Activated CD8-positive, alpha-beta memory T cell treated with anti-CD3 and anti-CD28 coated beads, Interleukin-2, amount 50 U/mL, for 24 hours (primary cell): ENCODE measurements around the gene MED25.
A peak's percentile ranks its signal among the peaks of the same experiment; 100 is the strongest.

Source experiments
- DNase-seq: peaks from one replicate; pipeline ENCODE4 v3.0.0-alpha.2; 2020; ENCODE audit errors: extremely low read depth

MED25 gene

DNA sequence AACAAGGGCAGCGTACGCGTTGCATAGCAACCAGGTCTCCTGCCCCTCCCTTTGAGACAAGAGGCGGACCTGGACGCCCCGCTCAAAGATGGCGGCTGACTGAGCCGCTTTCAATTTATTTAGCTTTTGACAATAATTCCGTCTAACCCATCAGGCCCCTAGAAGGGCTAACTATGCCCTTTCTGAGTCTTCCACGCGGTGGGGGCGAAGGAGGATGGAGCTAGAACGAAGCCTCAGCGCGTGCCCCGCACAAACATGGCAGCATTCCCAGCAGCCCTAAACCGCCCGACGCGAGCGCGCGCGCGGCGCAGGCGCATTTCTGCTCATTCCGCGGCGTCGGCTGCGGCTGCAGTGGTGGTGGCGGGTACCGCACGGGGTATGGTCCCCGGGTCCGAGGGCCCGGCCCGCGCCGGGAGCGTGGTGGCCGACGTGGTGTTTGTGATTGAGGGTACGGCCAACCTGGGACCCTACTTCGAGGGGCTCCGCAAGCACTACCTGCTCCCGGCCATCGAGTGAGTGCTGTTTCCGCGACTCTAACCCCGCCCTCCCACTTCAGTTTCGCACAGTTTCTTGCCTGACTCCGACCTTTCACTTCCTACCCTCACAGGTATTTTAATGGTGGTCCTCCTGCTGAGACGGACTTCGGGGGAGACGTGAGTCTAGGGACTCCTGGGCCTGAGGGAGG is at the start of gene MED25:
MED25 (plus strand) TSS at position 326 of the 685 bp plus-strand sequence; CDS start at position 379, 53 bp downstream.
- DNase-seq = peak; percentile 66

DNA sequence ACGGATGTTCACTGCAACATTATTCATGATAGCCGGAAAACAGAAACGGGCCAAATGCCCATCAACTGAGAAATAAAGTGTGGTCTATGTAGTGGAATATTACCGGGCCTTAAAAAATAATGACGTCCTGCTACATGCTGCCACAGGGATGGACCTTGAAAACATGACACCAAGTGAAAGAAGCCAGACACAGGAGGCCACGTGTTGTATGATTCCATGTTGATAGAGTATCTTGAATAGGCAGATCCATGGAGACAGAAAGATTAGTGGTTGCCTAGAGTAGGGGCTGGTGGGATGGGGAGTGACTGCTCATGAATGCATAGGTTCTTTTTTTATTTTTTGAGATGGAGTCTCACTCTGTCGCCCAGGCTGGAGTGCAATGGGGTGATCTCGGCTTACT is 47.6 kb upstream of the MED25 start:
- no peak for DNase-seq

GRCh38 chr19:49771674-49772139 is 46.4 kb upstream of the MED25 start:
- DNase-seq = no peak

DNA sequence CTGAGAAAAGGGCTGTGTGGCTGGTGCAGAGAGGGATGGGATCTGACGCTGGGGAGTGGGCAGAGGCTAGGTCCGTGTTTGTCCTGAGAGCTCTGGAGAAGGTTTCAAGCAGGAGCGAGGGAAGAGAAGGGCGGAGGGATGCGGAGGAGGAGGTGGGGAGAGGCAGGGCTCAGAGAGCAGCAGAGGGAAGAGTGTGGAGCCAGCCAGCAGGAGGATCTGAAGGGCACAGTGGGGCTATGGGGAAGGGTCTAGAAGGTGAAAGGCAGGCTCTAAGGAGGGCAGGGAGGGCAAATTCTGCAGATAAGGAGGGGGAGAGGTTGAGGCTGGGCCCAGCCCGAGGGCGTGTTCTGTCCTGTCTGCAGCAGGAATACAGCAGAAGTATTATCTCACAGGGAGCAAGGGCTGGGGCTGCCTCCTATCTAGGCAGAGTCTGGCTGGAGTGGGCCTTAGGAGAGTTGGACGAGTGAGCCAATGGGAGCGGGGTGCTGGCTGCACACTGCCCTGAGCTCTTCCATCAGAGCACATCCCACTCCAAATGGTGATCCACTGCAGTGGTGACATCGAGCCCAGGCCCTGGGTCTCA is 45.1 kb upstream of the MED25 start:
- DNase-seq = no peak

DNA sequence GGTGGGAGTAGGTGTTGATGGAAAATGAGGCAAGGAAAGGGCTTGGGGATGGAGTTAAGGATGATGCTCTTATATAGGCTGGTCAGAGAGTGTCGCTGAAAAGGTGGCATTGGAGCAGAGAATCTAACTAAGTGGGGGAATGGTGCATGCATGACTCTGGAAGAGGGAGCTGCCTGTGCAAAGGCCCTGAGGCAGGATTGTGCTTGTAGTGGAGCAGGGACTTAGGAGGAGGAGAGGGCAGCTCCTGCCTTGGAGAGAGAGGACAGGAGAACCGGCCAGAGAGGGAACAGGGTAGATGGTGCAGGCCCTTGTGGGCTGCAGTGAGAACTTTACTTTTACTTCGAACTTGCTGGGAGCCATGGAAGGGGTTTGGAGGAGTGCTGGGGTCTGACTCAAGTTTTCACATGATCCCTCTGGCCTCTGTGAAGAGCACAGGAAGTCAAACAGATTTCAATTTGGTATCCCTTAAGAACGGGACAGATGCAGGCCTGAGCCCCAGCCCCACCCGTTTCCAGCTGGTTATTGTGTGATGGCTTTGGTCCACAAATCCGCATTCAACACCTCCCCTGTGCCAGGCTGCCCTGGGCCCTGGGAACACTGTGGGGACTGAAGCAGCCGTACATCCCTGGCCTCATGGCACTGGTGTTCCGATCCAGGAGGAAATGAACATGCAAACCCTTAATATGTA is 44.3 kb upstream of the MED25 start:
- no peak for DNase-seq

GRCh38 chr19:49774969-49775368 is 43.1 kb upstream of the MED25 start:
- no peak for DNase-seq

DNA sequence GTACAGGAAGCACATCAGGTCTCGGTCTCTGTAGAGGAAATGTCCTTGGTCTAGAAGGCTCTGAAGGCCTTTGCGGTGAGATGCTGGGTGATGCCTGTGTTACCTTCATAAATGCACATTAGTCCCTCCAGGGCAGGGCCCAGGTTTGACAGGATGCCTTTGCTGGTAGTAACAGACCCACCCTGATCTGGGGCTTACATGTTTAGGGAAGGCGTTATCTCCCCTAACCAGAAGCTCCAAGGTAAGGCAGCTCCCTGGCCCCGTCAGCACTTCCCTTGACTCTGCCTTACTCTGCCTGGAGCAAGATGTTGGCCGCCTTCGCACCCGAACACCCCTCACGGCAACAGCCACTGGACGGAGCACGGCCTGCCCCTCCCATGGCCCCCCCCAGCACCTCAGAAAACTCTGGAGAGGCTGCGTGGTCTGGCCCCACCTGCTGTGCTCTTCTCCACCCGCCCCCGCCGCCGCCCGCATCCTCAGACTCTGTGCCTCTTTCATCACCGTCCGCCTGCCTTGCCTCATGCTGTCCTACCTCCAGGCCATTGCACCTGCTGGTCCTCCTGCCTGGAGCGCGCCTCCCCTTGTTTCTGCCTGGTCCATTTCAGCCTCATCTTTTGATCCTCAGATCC is 42.2 kb upstream of the MED25 start:
- no peak for DNase-seq

- no peak for DNase-seq
These were observed 41.7 kb upstream of the MED25 start for GRCh38 chr19:49776371-49776764.

DNA sequence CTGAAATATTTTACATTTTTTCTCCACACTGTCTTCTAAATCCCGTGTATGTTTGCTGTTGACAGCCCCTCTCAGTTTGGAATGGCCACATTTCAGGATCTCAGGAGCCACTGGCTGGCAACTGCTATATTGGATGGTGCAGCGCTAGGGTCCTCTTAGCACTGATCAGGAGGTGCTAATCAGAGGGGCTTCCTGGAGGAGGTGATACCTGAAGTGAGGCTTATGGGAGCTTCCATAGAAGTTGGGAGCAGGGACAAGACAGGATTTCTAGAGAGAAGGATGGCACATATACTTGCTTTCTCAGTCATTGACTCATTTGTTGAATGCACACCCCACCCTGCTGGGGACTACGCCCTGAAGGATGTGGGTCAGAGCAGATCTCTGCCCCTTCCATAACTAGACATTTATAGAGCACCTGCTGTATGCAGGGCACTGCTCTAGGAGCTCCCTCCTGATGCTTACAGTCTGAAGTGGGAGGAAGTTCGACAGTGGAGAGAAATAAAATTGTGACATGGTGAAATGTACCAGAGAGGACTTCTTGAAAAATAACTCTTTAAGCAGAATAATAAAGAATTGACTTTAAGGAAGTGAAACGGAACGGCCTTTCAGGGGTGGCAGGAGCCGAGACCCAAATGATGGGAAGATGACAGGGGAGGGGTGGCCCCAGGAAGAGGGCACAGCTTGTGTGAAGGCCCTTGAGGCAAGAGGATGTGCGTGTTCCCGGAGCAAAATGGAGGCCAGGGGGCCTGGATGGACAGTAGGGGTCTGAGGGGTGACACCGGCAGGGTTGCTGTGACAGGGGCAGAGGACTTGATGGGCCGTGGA is 38.1 kb upstream of the MED25 start:
- no peak for DNase-seq

GRCh38 chr19:49780861-49781260 is 37.2 kb upstream of the MED25 start:
- DNase-seq = no peak

GRCh38 chr19:49781394-49781793 is 36.7 kb upstream of the MED25 start:
- DNase-seq = no peak

- DNase-seq = no peak
These were observed 35.6 kb upstream of the MED25 start for GRCh38 chr19:49782515-49782914.

DNA sequence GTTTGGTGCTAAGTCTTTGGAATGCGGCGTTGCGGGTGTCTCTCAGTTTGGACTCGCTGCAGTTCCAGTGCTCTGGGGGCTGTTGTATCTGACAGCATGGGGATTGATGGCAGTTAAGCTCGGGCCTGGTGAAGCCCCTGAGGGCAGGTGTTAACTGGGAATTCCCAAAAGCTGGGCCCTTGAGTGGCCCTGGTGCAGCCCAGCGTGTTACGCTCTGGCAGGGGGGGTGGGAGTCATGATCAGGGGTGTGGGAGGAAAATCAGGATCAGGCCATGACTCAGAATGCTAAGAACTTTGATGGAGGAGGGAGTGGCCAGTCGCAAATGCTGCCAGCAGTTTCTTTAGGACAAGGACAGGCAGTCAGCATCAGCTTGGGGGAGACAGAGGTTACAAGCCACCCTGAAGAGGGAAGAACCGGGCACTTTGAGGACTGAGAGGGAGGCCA is 31.7 kb upstream of the MED25 start:
- DNase-seq = no peak

DNA sequence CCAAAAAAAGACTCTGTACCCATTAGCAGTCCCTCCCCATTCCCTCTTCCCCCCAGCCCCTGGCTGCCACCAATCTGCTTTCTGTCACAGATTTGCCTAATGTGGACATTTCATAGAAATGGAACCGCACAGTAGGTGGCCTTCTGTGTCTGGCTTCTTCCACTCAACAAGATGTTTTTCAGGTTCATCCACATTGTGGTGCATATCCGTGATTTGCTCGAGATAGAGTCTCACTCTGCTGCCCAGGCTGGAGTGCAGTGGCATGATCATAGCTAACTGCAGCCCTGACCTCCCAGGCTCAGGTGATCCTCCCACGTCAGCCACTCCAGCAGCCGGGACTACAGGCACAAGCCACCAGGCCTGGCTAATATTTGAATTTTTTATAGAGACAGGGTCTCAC is 30.3 kb upstream of the MED25 start:
- no peak for DNase-seq

GRCh38 chr19:49788857-49789256 is 29.2 kb upstream of the MED25 start:
- no peak for DNase-seq

DNA sequence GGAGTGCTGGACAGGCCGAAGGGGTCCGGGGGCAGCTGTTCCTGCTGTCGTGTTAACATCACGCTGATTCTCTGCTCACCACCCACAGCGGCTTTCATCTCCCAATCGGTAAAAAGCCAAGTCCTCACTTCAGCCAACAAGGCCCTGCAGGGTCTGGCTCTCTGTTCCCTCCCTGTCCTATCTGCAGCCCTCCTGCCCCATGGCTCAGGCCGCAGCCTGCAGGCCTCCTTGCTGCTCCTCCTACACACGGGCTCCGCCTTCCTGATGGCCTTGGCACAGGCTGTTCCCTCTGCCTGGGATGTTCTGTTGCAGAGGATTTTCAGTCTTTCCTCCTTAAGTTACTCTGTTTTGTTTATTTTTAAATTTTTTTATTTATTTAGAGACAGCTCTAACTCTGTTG is 27.2 kb upstream of the MED25 start:
- no peak for DNase-seq

GRCh38 chr19:49791776-49792445 is 26.2 kb upstream of the MED25 start:
- no peak for DNase-seq

DNA sequence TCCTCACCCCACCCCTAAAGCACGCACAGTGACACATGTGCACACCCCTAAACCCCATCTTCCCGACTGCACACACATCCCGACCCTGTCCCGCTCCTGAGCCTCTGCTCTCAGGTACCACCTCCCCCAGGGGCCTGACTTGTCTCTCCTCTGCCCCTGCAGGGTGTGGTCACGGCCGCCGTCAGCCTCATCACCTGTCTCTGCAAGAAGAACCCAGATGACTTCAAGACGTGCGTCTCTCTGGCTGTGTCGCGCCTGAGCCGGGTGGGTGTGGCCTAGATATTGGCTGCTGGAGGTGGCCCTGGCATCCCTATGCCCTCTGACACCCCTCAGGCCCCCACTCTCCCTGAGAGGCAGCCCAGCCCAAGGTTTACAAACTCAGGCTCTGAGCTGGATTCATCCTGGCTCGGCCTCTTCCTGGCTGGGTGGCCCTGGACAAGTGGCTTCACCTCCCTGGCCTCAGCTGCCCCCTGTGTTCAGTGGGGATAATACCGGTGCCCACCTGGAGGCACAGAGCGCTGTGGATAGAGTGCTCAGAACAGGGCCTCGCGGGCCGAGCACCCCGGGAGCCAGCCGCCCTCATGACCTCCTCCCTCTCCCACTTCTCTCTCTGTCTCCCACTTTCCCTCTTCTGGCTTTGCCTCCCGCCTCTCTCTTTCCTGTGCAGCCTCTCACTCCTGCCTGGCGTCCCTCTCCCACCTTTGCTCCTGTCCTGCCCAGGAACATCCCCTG is 25.1 kb upstream of the MED25 start:
- DNase-seq = no peak

DNA sequence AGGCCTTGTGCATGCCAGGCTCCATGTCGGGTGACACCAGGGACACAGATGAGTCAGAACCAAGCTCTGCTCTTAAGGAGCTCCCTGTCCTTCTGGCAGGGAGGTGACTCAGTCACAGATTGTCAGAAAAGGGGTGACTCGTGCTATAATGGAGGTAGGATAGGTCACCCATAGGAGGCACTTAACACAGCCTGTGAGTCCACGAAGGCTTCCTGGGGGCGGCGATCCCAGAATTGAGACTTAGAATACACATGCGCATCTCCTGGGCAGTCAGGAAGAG is 24.6 kb upstream of the MED25 start:
- no peak for DNase-seq

DNA sequence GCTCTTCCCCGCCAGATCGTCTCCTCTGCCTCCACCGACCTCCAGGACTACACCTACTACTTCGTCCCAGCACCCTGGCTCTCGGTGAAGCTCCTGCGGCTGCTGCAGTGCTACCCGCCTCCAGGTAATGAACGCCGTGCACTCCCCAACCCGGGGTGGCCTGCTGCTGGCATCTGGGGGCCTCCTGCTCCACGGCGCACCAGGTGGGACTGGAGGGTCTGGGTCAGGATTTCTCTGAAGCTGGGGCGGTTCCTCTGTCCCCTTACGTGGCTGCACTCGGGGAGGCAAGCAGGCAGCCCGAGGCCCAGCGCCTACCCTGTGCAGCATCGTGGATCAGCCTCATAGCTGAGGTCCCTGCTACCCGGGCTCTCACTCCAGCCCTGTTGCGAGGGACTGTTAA is 22.5 kb upstream of the MED25 start:
- no peak for DNase-seq

DNA sequence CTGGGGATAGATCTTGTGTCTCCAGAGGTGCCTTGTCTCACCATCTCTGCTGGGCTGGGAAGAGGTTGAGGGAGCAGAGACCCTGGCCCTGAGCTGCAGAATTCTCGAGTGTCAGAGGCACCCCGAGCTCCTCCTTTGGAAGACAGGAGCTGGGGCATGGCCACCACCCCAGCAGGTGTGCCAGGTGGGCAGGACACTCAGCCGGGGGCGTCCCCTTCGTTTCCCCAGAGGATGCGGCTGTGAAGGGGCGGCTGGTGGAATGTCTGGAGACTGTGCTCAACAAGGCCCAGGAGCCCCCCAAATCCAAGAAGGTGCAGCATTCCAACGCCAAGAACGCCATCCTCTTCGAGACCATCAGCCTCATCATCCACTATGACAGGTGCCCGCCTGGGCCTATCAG is 19.5 kb upstream of the MED25 start:
- no peak for DNase-seq
